ENCODE measurements around the gene EOMES. TPM values are rescaled to one million over a fixed set of nuclear protein-coding genes. Genes with fewer than 3 reads are reported as not detected.

Gene EOMES
- total and polyA plus RNA-seq, 2 experiments from 2014 or later, result not detected

- no peaks in the 10 kb centered on the region for H3K36me3 ChIP-seq (replicated peaks; ENCODE audit: insufficient read depth, low read depth)
- peak overlapping the region; percentile 22 for H2AFZ ChIP-seq
- H3K9me3 ChIP-seq (ENCODE audit: low read depth), result no peaks in the 10 kb centered on the region
- no peaks in the 10 kb centered on the region for H3K9me2 ChIP-seq (replicated peaks; ENCODE audit: insufficient read depth)
- TF ChIP-seq CTCF (IDR thresholded peaks at IDR 0.05; ENCODE audit: poor library complexity), result no peak
- TF ChIP-seq EZH2phosphoT487 (IDR thresholded peaks at IDR 0.05; ENCODE audit: low read depth, severe bottlenecking, unreplicated experiment), result no peak
- TF ChIP-seq EZH2 (IDR thresholded peaks at IDR 0.05; ENCODE audit: borderline replicate concordance), result no peak
- H4K20me1 ChIP-seq (ENCODE audit: insufficient read depth, poor library complexity, severe bottlenecking), result no peaks in the 10 kb centered on the region
- no peaks in the 10 kb centered on the region for H3K79me2 ChIP-seq
- no peak overlapping the region for H3K4me3 ChIP-seq
- no peaks in the 10 kb centered on the region for H3K4me1 ChIP-seq (ENCODE audit: insufficient read depth)
- H3K4me2 ChIP-seq, result no peak overlapping the region
- WGBS (ENCODE audit: low lambda C conversion rate, missing lambda C conversion rate), result 22% methylated on average over 3 of the region's 3 CpGs
- H3K27ac ChIP-seq, result no peak overlapping the region
- no peaks in the 10 kb centered on the region for H3K27me3 ChIP-seq
- peak; percentile 76 for DNase-seq (ENCODE audit: low spot score)
These were observed 55.4 kb downstream of the EOMES start for GRCh38 chr3:27666708-27667107.

- 47% methylated on average over 1 of the region's 1 CpG for WGBS (ENCODE audit: low lambda C conversion rate, missing lambda C conversion rate)
- no peak overlapping the region for H3K4me2 ChIP-seq
- H2AFZ ChIP-seq, result peak overlapping the region; percentile 22
These were observed 55.9 kb downstream of the EOMES start for GRCh38 chr3:27666272-27666671.

More at GRCh38 chr3:27666272-27666671, 55.9 kb downstream of the EOMES start:
- no peaks in the 10 kb centered on the region for H3K27me3 ChIP-seq
- no peak overlapping the region for H3K4me3 ChIP-seq
- H4K20me1 ChIP-seq (ENCODE audit: insufficient read depth, poor library complexity, severe bottlenecking), result no peaks in the 10 kb centered on the region
- H3K36me3 ChIP-seq (replicated peaks; ENCODE audit: insufficient read depth, low read depth), result no peaks in the 10 kb centered on the region
- H3K9me2 ChIP-seq (replicated peaks; ENCODE audit: insufficient read depth), result no peaks in the 10 kb centered on the region
- H3K27ac ChIP-seq, result no peak overlapping the region
- TF ChIP-seq EZH2 (IDR thresholded peaks at IDR 0.05; ENCODE audit: borderline replicate concordance), result no peak
- no peak for TF ChIP-seq EZH2phosphoT487 (IDR thresholded peaks at IDR 0.05; ENCODE audit: low read depth, severe bottlenecking, unreplicated experiment)
- no peak for TF ChIP-seq CTCF (IDR thresholded peaks at IDR 0.05; ENCODE audit: poor library complexity)
- DNase-seq (ENCODE audit: low spot score), result no peak
- H3K79me2 ChIP-seq, result no peaks in the 10 kb centered on the region
- no peaks in the 10 kb centered on the region for H3K4me1 ChIP-seq (ENCODE audit: insufficient read depth)
- H3K9me3 ChIP-seq (ENCODE audit: low read depth), result no peaks in the 10 kb centered on the region

Other genes with a start within 250 kb of the EOMES start
- gene SLC4A7, start 237.9 kb downstream of the EOMES start, total RNA-seq, result 44.7 and 45.3 TPM in 2 replicates
- 7.7 and 9.3 TPM in 2 replicates for gene SLC4A7, start 237.9 kb downstream of the EOMES start, polyA plus RNA-seq

All from hepatocyte (in vitro differentiated cells).